Pulmonary artery endothelial cell (primary cell): Measurements from ENCODE around the gene GSE1. TPM values are rescaled to one million over a fixed set of nuclear protein-coding genes. Genes with fewer than 3 reads are reported as not detected.

Experiments used
- DNase-seq: peaks from one replicate; pipeline ENCODE4 v3.0.0-alpha.2; 2011; ENCODE audit warnings: low read depth, low spot score
- total RNA-seq: library from RNA; depleted of rRNA; stranded (reverse); fragments of >200 nt; gene quantifications from 2 replicates; pipeline ENCODE4 v1.2.3, GENCODE V29; 2014

The GSE1 gene
- total RNA-seq, 1 donor from 2014 or later: 8.4 TPM

GRCh38 chr16:85696781-85697180 lies 83.7 kb downstream of the GSE1 start:
- no peak for DNase-seq

- no peak for DNase-seq
Measured at GRCh38 chr16:85697431-85697830, 84.3 kb downstream of the GSE1 start.

- no peak for DNase-seq
Measured at GRCh38 chr16:85698459-85698891, 85.4 kb downstream of the GSE1 start.

- DNase-seq: no peak
Measured at GRCh38 chr16:85698935-85699558, 85.9 kb downstream of the GSE1 start.

GRCh38 chr16:85699628-85700027 lies 86.5 kb downstream of the GSE1 start:
- no peak for DNase-seq

GRCh38 chr16:85704011-85704410 lies 90.9 kb downstream of the GSE1 start:
- no peak for DNase-seq

- DNase-seq: no peak
Measured at GRCh38 chr16:85704900-85705846, 92.1 kb downstream of the GSE1 start.

- DNase-seq: no peak
Measured at GRCh38 chr16:85706449-85707034, 93.4 kb downstream of the GSE1 start.

- DNase-seq: no peak
Measured at GRCh38 chr16:85707528-85708095, 94.5 kb downstream of the GSE1 start.

- no peak for DNase-seq
Measured at GRCh38 chr16:85708338-85708737, 95.2 kb downstream of the GSE1 start.

- no peak for DNase-seq
Measured at GRCh38 chr16:85709766-85710585, 96.9 kb downstream of the GSE1 start.

- no peak for DNase-seq
Measured at GRCh38 chr16:85710732-85711131, 97.6 kb downstream of the GSE1 start.

GRCh38 chr16:85711982-85712587 lies 99.0 kb downstream of the GSE1 start:
- no peak for DNase-seq

GRCh38 chr16:85712801-85713200 lies 99.7 kb downstream of the GSE1 start:
- no peak for DNase-seq

GRCh38 chr16:85715169-85716021 lies 102.3 kb downstream of the GSE1 start:
- peak; percentile 19 for DNase-seq

GRCh38 chr16:85716022-85716679 lies 103.0 kb downstream of the GSE1 start:
- no peak for DNase-seq

- DNase-seq: no peak
Measured at GRCh38 chr16:85716680-85717038, 103.5 kb downstream of the GSE1 start.

- DNase-seq: peak; percentile 19
Measured at GRCh38 chr16:85717393-85718152, 104.5 kb downstream of the GSE1 start.

- DNase-seq: no peak
Measured at GRCh38 chr16:85718153-85718477, 105.0 kb downstream of the GSE1 start.
